CD4-positive, alpha-beta T cell (primary cell): Measurements from ENCODE around the gene VEPH1. TPM values are rescaled to one million over a fixed set of nuclear protein-coding genes. Genes with fewer than 3 reads are reported as not detected.

Experiments used
- ATAC-seq: fragments of 200-7000 bp; cut with Tn5 transposase; one replicate; pipeline ENCODE4 v1.10.0; 2022; ENCODE audit warnings: mild to moderate bottlenecking; ENCODE audit not compliant: poor library complexity
- CTCF ChIA-PET: fragments of 350-600 bp; sonication (Branson Sonifier 250); formaldehyde crosslinking; loops from one replicate; lab custom pipeline; 2021; ENCODE audit warnings: antibody characterized with exemption, inconsistent platforms; lab: Charles Lee
- POLR2A ChIA-PET: fragments of 350-600 bp; sonication (Branson Sonifier 250); formaldehyde crosslinking; loops from one replicate; lab custom pipeline; 2021; ENCODE audit warnings: antibody characterized with exemption, inconsistent platforms; lab: Charles Lee
- DNase-seq, 14 experiments: peaks; one replicate each; pipeline ENCODE4 v3.0.0-alpha.2; 2013 to 2020; ENCODE audit warnings: mixed read lengths in 2 of 14
- H3K27ac ChIP-seq, 2 donors: one replicate each; pipeline versions ENCODE4 v1.5.1 to v1.7.0; 2013; ENCODE audit warnings: low read length in 2 of 2, low read depth in 1 of 2, mild to moderate bottlenecking in 1 of 2
- H3K27me3 ChIP-seq, 2 experiments: 1 replicate in 1 of 2; 2 replicates in 1 of 2; pipeline versions ENCODE4 v1.6.1 to v1.7.0; 2013; ENCODE audit warnings: low read length in 2 of 2, control low read depth in 1 of 2, mild to moderate bottlenecking in 1 of 2, moderate library complexity in 1 of 2; ENCODE audit not compliant: insufficient read depth in 2 of 2, control insufficient read depth in 1 of 2
- H3K36me3 ChIP-seq: one replicate; pipeline ENCODE4 v1.6.1; 2013; ENCODE audit warnings: low read length, control low read depth; ENCODE audit not compliant: insufficient read depth
- H3K4me1 ChIP-seq: one replicate; pipeline ENCODE4 v1.6.1; 2013; ENCODE audit warnings: low read length, control low read depth; ENCODE audit not compliant: insufficient read depth
- H3K4me3 ChIP-seq: one replicate; pipeline ENCODE4 v1.5.1; 2013; ENCODE audit warnings: mild to moderate bottlenecking, low read length, moderate library complexity
- H3K9me3 ChIP-seq, 2 experiments: 1 replicate in 1 of 2; 2 replicates in 1 of 2; pipeline versions ENCODE4 v1.6.1 to v1.7.0; 2013; ENCODE audit warnings: low read length in 2 of 2, mild to moderate bottlenecking in 2 of 2, control low read depth in 1 of 2, moderate library complexity in 1 of 2; ENCODE audit not compliant: control insufficient read depth in 1 of 2, insufficient read depth in 1 of 2
- H3K27ac Mint-ChIP-seq: one replicate; pipeline ENCODE4 v1.8.0; 2020; ENCODE audit warnings: mixed read lengths
- H3K27me3 Mint-ChIP-seq: one replicate; pipeline ENCODE4 v1.8.0; 2021; ENCODE audit warnings: mixed read lengths
- H3K36me3 Mint-ChIP-seq: one replicate; pipeline ENCODE4 v1.8.0; 2021; ENCODE audit warnings: low read depth, mixed read lengths
- H3K4me1 Mint-ChIP-seq: one replicate; pipeline ENCODE4 v1.8.0; 2021; ENCODE audit warnings: low read depth, mixed read lengths
- H3K4me3 Mint-ChIP-seq: one replicate; pipeline ENCODE4 v1.8.0; 2020; ENCODE audit warnings: mild to moderate bottlenecking, mixed read lengths
- H3K9me3 Mint-ChIP-seq: one replicate; pipeline ENCODE4 v1.8.0; 2020; ENCODE audit warnings: mixed read lengths
- CTCF ChIP-seq: fragments of 200-600 bp; IDR thresholded peaks from one replicate; pipeline ENCODE4 v1.8.0; 2022; ENCODE audit warnings: antibody characterized with exemption, mild to moderate bottlenecking
- intact Hi-C, 2 experiments: fragments of 100-400 bp; cut with DNase I in 1 of 2; cut with micrococcal nuclease in 1 of 2; formaldehyde crosslinking; loops; one replicate each; pipeline versions ENCODE4 v1.15.1 to v1.9.0; 2023 to 2025; cut with DNase I, micrococcal nuclease
- total RNA-seq, 174 experiments: library from RNA in 2 of 174; stranded (reverse) in 2 of 174; gene quantifications; one replicate each; pipeline ENCODE4 v1.2.3 and lab custom pipeline; 2021 to 2026

The VEPH1 gene
- total RNA-seq, 2 experiments from 2014 or later: not detected

- Histone ChIP-seq H3K36me3 (no peaks in the 10 kb centered on the region), H3K4me1 (no peaks in the 10 kb centered on the region), H3K4me3 (no peak overlapping the region), H3K9me3 (no peaks in the 10 kb centered on the region), H3K27ac (no peak overlapping the region), H3K27me3 (no peaks in the 10 kb centered on the region)
- no peaks in the 10 kb centered on the region for H3K27me3 Mint-ChIP-seq
- no peak overlapping the region for H3K4me3 Mint-ChIP-seq
- no peaks in the 10 kb centered on the region for H3K4me1 Mint-ChIP-seq
- H3K36me3 Mint-ChIP-seq: no peaks in the 10 kb centered on the region
- CTCF ChIA-PET: no interaction called here
- ATAC-seq (no peak), DNase-seq (no peak)
- peaks cover 8% of the 10 kb centered on the region for H3K9me3 Mint-ChIP-seq
- intact Hi-C loops: no loop called here
- TF ChIP-seq CTCF: no peak
- POLR2A ChIA-PET: no interaction called here
- no peak overlapping the region for H3K27ac Mint-ChIP-seq
These were observed 75.3 kb downstream of the VEPH1 start for GRCh38 chr3:157427901-157428300.

GRCh38 chr3:157423337-157423736 lies 79.9 kb downstream of the VEPH1 start:
- H3K4me1 ChIP-seq: no peaks in the 10 kb centered on the region
- H3K36me3 ChIP-seq: no peaks in the 10 kb centered on the region
- Mint-ChIP-seq H3K9me3 (peaks cover 8% of the 10 kb centered on the region), H3K27ac (no peak overlapping the region), H3K36me3 (no peaks in the 10 kb centered on the region), H3K4me3 (no peak overlapping the region), H3K27me3 (no peaks in the 10 kb centered on the region), H3K4me1 (no peaks in the 10 kb centered on the region)
- H3K9me3 ChIP-seq: no peaks in the 10 kb centered on the region
- POLR2A ChIA-PET: no interaction called here
- no peak for TF ChIP-seq CTCF
- intact Hi-C loops: no loop called here
- no peak for ATAC-seq
- CTCF ChIA-PET: no interaction called here
- no peak for DNase-seq
- H3K27ac ChIP-seq: no peak overlapping the region
- no peak overlapping the region for H3K4me3 ChIP-seq
- no peaks in the 10 kb centered on the region for H3K27me3 ChIP-seq

GRCh38 chr3:157420606-157421130 lies 82.5 kb downstream of the VEPH1 start:
- H3K27me3 Mint-ChIP-seq: no peaks in the 10 kb centered on the region

More at GRCh38 chr3:157420606-157421130, 82.5 kb downstream of the VEPH1 start:
- Histone ChIP-seq H3K4me3 (no peak overlapping the region), H3K9me3 (no peaks in the 10 kb centered on the region), H3K4me1 (no peaks in the 10 kb centered on the region), H3K36me3 (no peaks in the 10 kb centered on the region), H3K27ac (no peak overlapping the region), H3K27me3 (no peaks in the 10 kb centered on the region)
- Mint-ChIP-seq H3K4me1 (no peaks in the 10 kb centered on the region), H3K36me3 (no peaks in the 10 kb centered on the region), H3K27ac (no peak overlapping the region), H3K9me3 (peaks cover 5% of the 10 kb centered on the region), H3K4me3 (no peak overlapping the region)
- no peak for TF ChIP-seq CTCF
- DNase-seq: no peak
- intact Hi-C loops: no loop called here
- POLR2A ChIA-PET: no interaction called here
- no peak for ATAC-seq
- CTCF ChIA-PET: no interaction called here
